IMR-90 (cell line): ENCODE measurements around the gene OR2K2. TPM values are rescaled to one million over a fixed set of nuclear protein-coding genes. Genes with fewer than 3 reads are reported as not detected.
A peak's percentile ranks its signal among the peaks of the same experiment; 100 is the strongest.

Experiments
- ATAC-seq: fragments of 200-7000 bp; cut with Tn5 transposase; 2 replicates; pipeline ENCODE4 v1.9.1; 2020; ENCODE audit warnings: low read depth, mild to moderate bottlenecking, moderate library complexity
- Bru-seq: library from RNA; stranded (reverse); fragments of 400-500 nt; gene quantifications from one replicate; lab custom pipeline; 2021; lab: Mats Ljungman, UMichigan
- BruChase-seq, 2 experiments: library from RNA; stranded (reverse); fragments of 400-500 nt; gene quantifications; one replicate each; lab custom pipeline; 2021; lab: Mats Ljungman, UMichigan
- BruUV-seq: library from RNA; stranded (reverse); fragments of 400-500 nt; replicated peaks from 2 replicates; lab custom pipeline; 2021; lab: Mats Ljungman, UMichigan
- CTCF ChIA-PET: fragments of 300-600 bp; formaldehyde crosslinking; extraction: SDS; loops from one replicate; lab custom pipeline; 2021; ENCODE audit warnings: antibody characterized with exemption; lab: Yijun Ruan, JAX
- POLR2A ChIA-PET: fragments of 300-600 bp; sonication (Branson Sonifier 250); formaldehyde crosslinking; loops from one replicate; lab custom pipeline; 2022; ENCODE audit warnings: antibody characterized with exemption; ENCODE audit not compliant: unreplicated experiment; lab: Charles Lee
- DNase-seq: peaks from one replicate; pipeline ENCODE4 v3.0.0; 2013
- H2AFZ ChIP-seq: replicated peaks from 2 replicates; pipeline ENCODE3; 2013; ENCODE audit warnings: low read length, mild to moderate bottlenecking; ENCODE audit not compliant: poor library complexity
- H2AK5ac ChIP-seq: 2 replicates; pipeline ENCODE4 v1.6.1; 2013; ENCODE audit warnings: low read depth, low read length, inconsistent platforms
- H2AK9ac ChIP-seq: replicated peaks from 2 replicates; pipeline ENCODE3; 2013; ENCODE audit warnings: mild to moderate bottlenecking, low read depth, low read length, moderate library complexity; ENCODE audit not compliant: poor library complexity
- H2BK120ac ChIP-seq: 2 replicates; pipeline ENCODE4 v1.6.1; 2013; ENCODE audit warnings: low read depth, low read length, inconsistent platforms
- H2BK15ac ChIP-seq: 3 replicates; pipeline ENCODE4 v1.6.1; 2013; ENCODE audit warnings: low read depth, low read length, inconsistent platforms
- H2BK20ac ChIP-seq: 2 replicates; pipeline ENCODE4 v1.6.1; 2013; ENCODE audit warnings: low read depth, mild to moderate bottlenecking, inconsistent platforms, low read length, moderate library complexity
- H2BK5ac ChIP-seq: 2 replicates; pipeline ENCODE4 v1.6.1; 2013; ENCODE audit warnings: mild to moderate bottlenecking, low read depth, low read length, inconsistent platforms; ENCODE audit not compliant: poor library complexity, severe bottlenecking
- H3K14ac ChIP-seq: replicated peaks from 2 replicates; pipeline ENCODE4 v1.6.1; 2013; ENCODE audit warnings: low read depth, low read length, inconsistent platforms
- H3K18ac ChIP-seq: 2 replicates; pipeline ENCODE4 v1.6.1; 2013; ENCODE audit warnings: low read depth, low read length, control low read depth
- H3K23ac ChIP-seq: 2 replicates; pipeline ENCODE4 v1.6.1; 2013; ENCODE audit warnings: low read depth, low read length, inconsistent platforms
- H3K27ac ChIP-seq: 2 replicates; pipeline ENCODE4 v1.5.1; 2013; ENCODE audit warnings: mild to moderate bottlenecking, control low read depth, low read length; ENCODE audit not compliant: insufficient read depth
- H3K27me3 ChIP-seq: 2 replicates; pipeline ENCODE4 v1.6.1; 2013; ENCODE audit warnings: low read length; ENCODE audit not compliant: control insufficient read depth, insufficient read depth
- H3K36me3 ChIP-seq: 2 replicates; pipeline ENCODE4 v1.6.1; 2013; ENCODE audit warnings: low read length, mixed read lengths; ENCODE audit not compliant: control insufficient read depth, insufficient read depth
- H3K4ac ChIP-seq: 2 replicates; pipeline ENCODE4 v1.6.1; 2013; ENCODE audit warnings: low read depth, low read length, inconsistent platforms
- H3K4me1 ChIP-seq: 2 replicates; pipeline ENCODE4 v1.6.1; 2013; ENCODE audit warnings: low read length, mixed read lengths; ENCODE audit not compliant: control insufficient read depth, insufficient read depth
- H3K4me2 ChIP-seq: 2 replicates; pipeline ENCODE4 v1.6.1; 2013; ENCODE audit warnings: low read depth, mild to moderate bottlenecking, control low read depth, low read length, moderate library complexity
- H3K4me3 ChIP-seq: 2 replicates; pipeline ENCODE4 v1.5.1; 2013; ENCODE audit warnings: low read depth, mild to moderate bottlenecking, control low read depth, low read length, moderate library complexity; ENCODE audit not compliant: insufficient read depth
- H3K56ac ChIP-seq: 2 replicates; pipeline ENCODE4 v1.6.1; 2013; ENCODE audit warnings: low read length, inconsistent platforms; ENCODE audit not compliant: insufficient read depth; ENCODE audit errors: extremely low read depth
- H3K79me1 ChIP-seq, 2 experiments: 2 replicates each; pipeline ENCODE4 v1.6.1; 2013; ENCODE audit warnings: low read length in 2 of 2, inconsistent platforms in 1 of 2, low read depth in 1 of 2
- H3K9ac ChIP-seq: 2 replicates; pipeline ENCODE4 v1.6.1; 2013; ENCODE audit warnings: low read depth, low read length, control low read depth
- H3K9me1 ChIP-seq: 2 replicates; pipeline ENCODE4 v1.6.1; 2013; ENCODE audit warnings: low read length, inconsistent platforms; ENCODE audit not compliant: insufficient read depth
- H3K9me3 ChIP-seq: 2 replicates; pipeline ENCODE4 v1.6.1; 2013; ENCODE audit warnings: low read length; ENCODE audit not compliant: control insufficient read depth, insufficient read depth
- H4K20me1 ChIP-seq: 2 replicates; pipeline ENCODE4 v1.6.1; 2013; ENCODE audit warnings: low read length, inconsistent platforms; ENCODE audit not compliant: insufficient read depth
- H4K5ac ChIP-seq: 2 replicates; pipeline ENCODE4 v1.6.1; 2013; ENCODE audit warnings: mild to moderate bottlenecking, low read depth, low read length, control low read depth
- H4K8ac ChIP-seq, 2 experiments: 2 replicates each; pipeline ENCODE4 v1.6.1; 2013; ENCODE audit warnings: low read depth in 2 of 2, low read length in 2 of 2, control low read depth in 1 of 2, inconsistent platforms in 1 of 2
- H4K91ac ChIP-seq: 2 replicates; pipeline ENCODE4 v1.6.1; 2013; ENCODE audit warnings: low read depth, low read length, inconsistent platforms; ENCODE audit not compliant: insufficient read depth
- ELK1 ChIP-seq: fragments of 150-350 bp; IDR thresholded peaks from 2 replicates; pipeline ENCODE4 v1.6.1; 2016; ENCODE audit warnings: low read depth, mild to moderate bottlenecking, low read length, moderate library complexity, borderline replicate concordance
- RCOR1 ChIP-seq: IDR thresholded peaks from 2 replicates; pipeline ENCODE4 v1.6.1; 2012; ENCODE audit warnings: mild to moderate bottlenecking, low read length, improper control_type of control experiment; ENCODE audit not compliant: insufficient replicate concordance
- whole genome bisulfite sequencing, 2 experiments: methylation state at CpG; one replicate each; pipeline versions ENCODE4 v1.1.5 to v1.1.7; 2013; ENCODE audit warnings: missing lambda C conversion rate in 2 of 2; ENCODE audit not compliant: insufficient read length in 1 of 2; ENCODE audit errors: extremely low coverage in 2 of 2; 5-methylcytosine and 5-hydroxymethylcytosine counted together
- dilution Hi-C: fragments of 300-500 bp; cut with HindIII; formaldehyde crosslinking; loops from one replicate; pipeline ENCODE4 v1.14.3; 2018; ENCODE audit warnings: low sequenced_read_pairs; ENCODE audit not compliant: unreplicated experiment
- in situ Hi-C: fragments of 300-500 bp; cut with MboI; formaldehyde crosslinking; loops from 3 replicates; pipeline ENCODE4 v1.14.3; 2019; ENCODE audit warnings: low sequenced_read_pairs, inconsistent platforms, mixed read lengths
- intact Hi-C: fragments of 100-400 bp; cut with micrococcal nuclease; formaldehyde crosslinking; loops from 2 replicates; pipeline ENCODE4 v1.10.0; 2022
- long read RNA-seq: library from polyadenylated mRNA; unstranded; transcript quantifications from one replicate; pipeline ENCODE4 v2.0.0, GENCODE V29; 2021; ENCODE audit not compliant: unreplicated experiment
- polyA plus RNA-seq, 3 experiments: library from polyadenylated mRNA; depleted of rRNA; stranded (reverse); fragments of >200 nt; gene quantifications; 2 replicates each; pipeline ENCODE4 v1.2.3, GENCODE V29; 2012; ENCODE audit warnings: low replicate concordance in 1 of 3
- total RNA-seq: library from RNA; depleted of rRNA; stranded (reverse); fragments of >200 nt; gene quantifications from 2 replicates; pipeline ENCODE4 v1.2.3, GENCODE V29; 2012; rRNA removed

OR2K2 gene, protein sequence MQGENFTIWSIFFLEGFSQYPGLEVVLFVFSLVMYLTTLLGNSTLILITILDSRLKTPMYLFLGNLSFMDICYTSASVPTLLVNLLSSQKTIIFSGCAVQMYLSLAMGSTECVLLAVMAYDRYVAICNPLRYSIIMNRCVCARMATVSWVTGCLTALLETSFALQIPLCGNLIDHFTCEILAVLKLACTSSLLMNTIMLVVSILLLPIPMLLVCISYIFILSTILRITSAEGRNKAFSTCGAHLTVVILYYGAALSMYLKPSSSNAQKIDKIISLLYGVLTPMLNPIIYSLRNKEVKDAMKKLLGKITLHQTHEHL
- total RNA-seq, result not detected in 2 replicates
- not detected in 2 replicates for polyA plus RNA-seq (2012; rRNA removed)
- polyA plus RNA-seq (2012; cell fraction: cytosol; rRNA removed), result not detected in 2 replicates
- 0.15 TPM in 1 of 2 replicates, not detected in the other for polyA plus RNA-seq (2012; cell fraction: nucleus; rRNA removed; ENCODE audit: low replicate concordance)
- Bru-seq, nascent RNA, result percentile 25 among the genes with signal in this experiment
- percentile 35 among the genes with signal in this experiment for BruChase-seq, experiment 1, labeled RNA remaining after a 6-hour chase
- BruChase-seq, experiment 2, labeled RNA remaining after a 2-hour chase, result percentile 34 among the genes with signal in this experiment
- long read RNA-seq, result 0 reads

- ATAC-seq (no peak), DNase-seq (no peak)
- H4K20me1 ChIP-seq, result no peaks in the 10 kb centered on the region
- H3K9me3 ChIP-seq, result no peaks in the 10 kb centered on the region
- no peaks in the 10 kb centered on the region for H3K9me1 ChIP-seq
- H3K79me1 ChIP-seq, result no peaks in the 10 kb centered on the region
- no peak within 1 kb of the TSS for H3K18ac ChIP-seq
- H3K56ac ChIP-seq, result no peak within 1 kb of the TSS
- no peaks in the 10 kb centered on the region for H3K36me3 ChIP-seq
- H3K4me1 ChIP-seq, result no peaks in the 10 kb centered on the region
- TF ChIP-seq RCOR1 (no peak), ELK1 (no peak)
- POLR2A ChIA-PET, result no interaction called here
- H3K4ac ChIP-seq, result no peak within 1 kb of the TSS
- H3K9ac ChIP-seq, result no peak within 1 kb of the TSS
- H3K4me2 ChIP-seq, result no peak within 1 kb of the TSS
- intact Hi-C loops (no loop called here), in situ Hi-C loops (loop anchor here (25.0 kb wide), 1 partner anchor 1018 kb away; no protein-coding TSS in a partner anchor), dilution Hi-C loops (no loop called here)
- H2BK5ac ChIP-seq, result no peak within 1 kb of the TSS
- no peak within 1 kb of the TSS for H2BK20ac ChIP-seq
- H3K14ac ChIP-seq, result no peak within 1 kb of the TSS
- H4K5ac ChIP-seq, result no peak within 1 kb of the TSS
- H4K8ac ChIP-seq, result no peak within 1 kb of the TSS
- H3K27ac ChIP-seq, result no peak within 1 kb of the TSS
- CTCF ChIA-PET, result no interaction called here
- H2AK5ac ChIP-seq, result no peak within 1 kb of the TSS
- no peak within 1 kb of the TSS for H2AK9ac ChIP-seq
- no peak within 1 kb of the TSS for H4K91ac ChIP-seq
- no CpG with 5 or more reads among the region's 4 CpGs for WGBS, 2 experiments
- BruUV-seq, result no TSS peak
- no peak within 1 kb of the TSS for H3K23ac ChIP-seq
- no peak within 1 kb of the TSS for H2AFZ ChIP-seq
- no peak within 1 kb of the TSS for H2BK120ac ChIP-seq
- no peak within 1 kb of the TSS for H2BK15ac ChIP-seq
- peaks cover 3% of the 10 kb centered on the region for H3K27me3 ChIP-seq
- no peak within 1 kb of the TSS for H3K4me3 ChIP-seq
These were observed at the start of gene OR2K2 for GRCh38 chr9:111330124-111330523. TSS of gene OR2K2 (minus strand) at chr9:111330224. CDS start at chr9:111328433, 1,791 bp downstream.
